Pulmonary artery endothelial cell (primary cell): ENCODE measurements around the gene PPP1R12A. TPM values are rescaled to one million over a fixed set of nuclear protein-coding genes. Genes with fewer than 3 reads are reported as not detected.

Experiments used
- DNase-seq: peaks from one replicate; pipeline ENCODE4 v3.0.0-alpha.2; 2011; ENCODE audit warnings: low read depth, low spot score
- total RNA-seq: library from RNA; depleted of rRNA; stranded (reverse); fragments of >200 nt; gene quantifications from 2 replicates; pipeline ENCODE4 v1.2.3, GENCODE V29; 2014

Gene PPP1R12A
- total RNA-seq, 1 donor from 2014 or later = 78.7 TPM

DNA sequence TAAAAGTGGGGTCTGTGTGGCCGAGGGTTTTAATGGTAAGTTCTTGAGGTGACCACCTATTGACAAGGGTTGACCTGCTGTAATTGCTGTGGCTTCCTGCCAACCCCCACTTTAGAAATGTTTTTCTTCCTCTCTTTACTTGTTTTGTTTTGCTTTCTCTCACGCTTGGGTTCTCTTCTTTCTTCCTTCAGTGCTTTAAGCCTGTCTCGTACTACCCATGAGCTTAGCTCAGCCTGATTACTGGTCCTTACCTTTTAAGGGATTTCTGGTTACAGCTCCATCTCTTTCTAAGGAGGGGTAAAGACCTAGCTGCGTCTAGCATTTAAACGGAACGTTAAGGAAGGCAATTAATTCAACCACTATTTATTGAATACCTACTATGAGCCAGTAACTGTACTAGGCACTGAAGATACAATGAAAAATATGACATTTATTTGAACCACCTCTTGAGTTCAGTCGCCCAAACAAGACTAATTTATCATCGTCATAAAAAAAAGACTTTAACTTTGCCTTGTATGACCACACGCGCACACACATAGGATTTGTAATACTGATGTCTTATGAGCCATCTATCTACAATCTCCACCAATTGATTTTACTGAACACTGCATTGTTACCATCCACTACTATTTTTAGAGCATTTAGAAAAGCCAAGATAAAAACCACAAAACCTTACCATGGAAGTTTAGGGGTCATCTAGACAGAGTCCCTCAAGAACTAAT lies 888 bp upstream of the PPP1R12A start:
- DNase-seq = no peak

- DNase-seq = no peak
Measured at GRCh38 chr12:79934281-79935020, 446 bp downstream of the PPP1R12A start.

- DNase-seq = no peak
Measured at GRCh38 chr12:79933532-79934264, 1.2 kb downstream of the PPP1R12A start.

GRCh38 chr12:79933043-79933442 lies 1.9 kb downstream of the PPP1R12A start:
- DNase-seq = no peak

DNA sequence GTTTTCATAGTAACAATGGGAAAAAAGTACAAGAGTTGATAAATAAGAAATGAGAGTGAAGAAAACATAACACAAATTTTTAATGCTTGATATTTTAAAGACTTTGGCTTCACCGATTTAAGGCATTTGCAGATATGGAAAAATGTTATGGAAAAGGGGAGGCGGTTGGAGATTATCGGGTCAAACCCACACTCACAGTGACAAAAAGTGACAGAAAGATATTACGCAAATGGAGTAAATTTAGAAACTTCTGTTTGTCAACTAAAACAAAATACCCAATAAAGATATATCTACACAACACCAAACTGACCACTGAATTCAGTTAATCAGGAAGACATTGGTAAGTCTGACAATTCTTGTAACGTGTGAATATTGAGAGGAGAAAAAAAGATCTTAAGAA lies 2.5 kb downstream of the PPP1R12A start:
- DNase-seq = no peak

- DNase-seq = no peak
Measured at GRCh38 chr12:79929065-79929464, 5.8 kb downstream of the PPP1R12A start.

- DNase-seq = no peak
Measured at GRCh38 chr12:79927772-79928474, 7.0 kb downstream of the PPP1R12A start.

- DNase-seq = no peak
Measured at GRCh38 chr12:79926951-79927350, 7.9 kb downstream of the PPP1R12A start.

DNA sequence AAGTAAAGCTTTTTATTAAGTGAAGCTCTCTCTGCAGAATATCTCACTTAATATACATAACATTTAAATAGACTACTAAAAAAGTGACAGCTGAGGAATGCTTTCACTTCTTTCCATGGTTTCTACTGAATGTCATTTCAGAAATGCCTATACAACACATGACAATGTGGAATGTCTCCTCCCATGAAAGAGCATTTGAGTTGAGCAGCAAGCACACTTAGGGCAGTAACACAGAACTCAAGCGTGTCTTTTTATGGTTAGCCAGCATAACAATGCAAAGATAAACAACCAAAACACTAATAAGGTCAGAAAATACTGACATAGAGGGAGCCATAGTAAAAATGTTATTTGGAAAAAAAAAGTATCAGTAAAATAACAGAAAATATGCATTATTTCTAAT lies 9.4 kb downstream of the PPP1R12A start:
- no peak for DNase-seq

- DNase-seq = no peak
Measured at GRCh38 chr12:79921786-79922185, 13.1 kb downstream of the PPP1R12A start.

- DNase-seq = no peak
Measured at GRCh38 chr12:79920421-79921238, 14.3 kb downstream of the PPP1R12A start.

DNA sequence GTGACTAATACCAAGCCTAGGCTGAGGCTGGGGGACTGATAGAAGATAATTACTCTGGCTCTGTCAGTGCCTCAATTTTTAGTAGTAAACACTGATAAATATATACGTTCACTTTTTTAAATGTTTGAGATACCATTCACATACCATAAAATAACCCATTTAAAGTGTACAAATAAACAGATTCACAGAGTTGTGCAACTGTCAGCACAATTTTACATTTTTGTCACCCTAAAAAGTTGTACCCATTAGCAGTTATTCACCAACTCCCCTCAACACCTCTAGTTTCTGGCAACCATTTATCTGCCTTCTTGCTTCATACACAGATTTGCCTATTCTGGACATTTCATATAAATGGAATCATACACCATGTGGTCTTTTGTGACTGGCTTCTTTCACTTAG lies 15.1 kb downstream of the PPP1R12A start:
- DNase-seq = no peak

- no peak for DNase-seq
Measured at GRCh38 chr12:79916826-79917225, 18.1 kb downstream of the PPP1R12A start.

- DNase-seq = no peak
Measured at GRCh38 chr12:79911889-79912656, 22.8 kb downstream of the PPP1R12A start.

GRCh38 chr12:79908366-79908765 lies 26.5 kb downstream of the PPP1R12A start:
- no peak for DNase-seq

GRCh38 chr12:79901506-79901905 lies 33.4 kb downstream of the PPP1R12A start:
- DNase-seq = no peak

GRCh38 chr12:79900951-79901350 lies 33.9 kb downstream of the PPP1R12A start:
- DNase-seq = no peak

DNA sequence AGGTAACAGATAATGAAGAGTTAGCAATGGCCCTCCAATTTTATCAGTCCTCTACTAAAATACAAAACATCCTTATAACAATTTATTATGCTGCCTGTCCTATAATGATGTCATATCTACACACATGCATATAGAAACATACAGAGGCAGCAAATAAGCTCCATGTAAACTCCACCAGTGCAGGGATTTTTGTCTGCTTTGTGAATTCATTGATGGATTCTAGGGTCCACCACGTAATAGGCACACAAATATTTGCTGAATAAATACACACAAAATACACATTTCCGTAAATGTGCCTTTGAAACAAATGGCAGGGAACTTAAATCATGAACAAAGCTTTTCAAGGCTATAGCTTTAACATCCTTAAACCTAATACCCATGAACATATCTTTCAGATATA lies 34.7 kb downstream of the PPP1R12A start:
- no peak for DNase-seq

DNA sequence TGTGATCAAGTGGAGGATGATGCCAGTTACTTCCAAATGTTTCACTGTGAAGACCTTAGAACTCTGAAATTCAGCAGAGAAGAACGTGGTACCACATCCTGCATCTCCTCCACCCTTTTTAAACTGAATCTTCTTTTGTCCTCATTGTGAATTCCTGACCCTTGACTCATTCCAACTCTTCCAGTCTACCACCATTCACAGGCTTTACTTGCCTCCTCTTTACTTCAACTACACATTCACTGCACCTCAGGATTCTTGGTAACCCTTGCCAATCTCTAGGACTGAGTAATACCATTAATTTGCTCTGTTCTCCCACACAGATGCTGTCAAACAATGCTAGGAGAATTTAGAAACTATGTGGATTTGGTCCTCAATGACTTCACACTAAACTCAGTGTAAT lies 37.3 kb downstream of the PPP1R12A start:
- no peak for DNase-seq

- no peak for DNase-seq
Measured at GRCh38 chr12:79895804-79896203, 39.1 kb downstream of the PPP1R12A start.
